Keratinocyte (primary cell): ENCODE data around the gene MAN2A2. TPM values are rescaled to one million over a fixed set of nuclear protein-coding genes. Genes with fewer than 3 reads are reported as not detected.

Experiments
- DNase-seq: peaks from one replicate; pipeline ENCODE4 v3.0.0-alpha.2; 2011; ENCODE audit warnings: low read depth, missing footprints, low spot score
- FAIRE-seq: peaks from 2 replicates; lab custom pipeline; 2011; peaks lifted over from hg19 to GRCh38; lab: Jason Lieb, UNC
- H2AFZ ChIP-seq: 2 replicates; pipeline ENCODE4 v1.6.0; 2012; ENCODE audit warnings: low read length, control low read depth, inconsistent platforms; ENCODE audit not compliant: control insufficient read depth
- H3K27ac ChIP-seq: 2 replicates; pipeline ENCODE4 v1.5.1; 2011; ENCODE audit warnings: low read length; ENCODE audit not compliant: control insufficient read depth, insufficient read depth
- H3K27me3 ChIP-seq: 3 replicates; pipeline ENCODE4 v1.6.0; 2011; ENCODE audit warnings: low read length; ENCODE audit not compliant: control insufficient read depth, insufficient read depth; ENCODE audit errors: extremely low read depth
- H3K36me3 ChIP-seq, 2 experiments: 2 replicates in 1 of 2; 3 replicates in 1 of 2; pipeline ENCODE4 v1.5.1; 2011; ENCODE audit warnings: low read length in 2 of 2, mild to moderate bottlenecking in 1 of 2; ENCODE audit not compliant: control insufficient read depth in 2 of 2, insufficient read depth in 2 of 2; ENCODE audit errors: extremely low read depth in 1 of 2
- H3K4me1 ChIP-seq: 3 replicates; pipeline ENCODE4 v1.5.1; 2011; ENCODE audit warnings: low read length; ENCODE audit not compliant: control insufficient read depth, insufficient read depth; ENCODE audit errors: extremely low read depth
- H3K4me2 ChIP-seq: 3 replicates; pipeline ENCODE4 v1.6.0; 2011; ENCODE audit warnings: low read depth, low read length; ENCODE audit not compliant: control insufficient read depth, insufficient read depth; ENCODE audit errors: extremely low read depth
- H3K4me3 ChIP-seq, 3 experiments: fragments of 200-600 bp in 1 of 3; sonication (generic) in 1 of 3; 2 replicates in 2 of 3; 3 replicates in 1 of 3; pipeline ENCODE4 v1.5.1; 2011 to 2016; ENCODE audit warnings: low read length in 3 of 3, mild to moderate bottlenecking in 3 of 3, control low read depth in 2 of 3, inconsistent platforms in 1 of 3, low read depth in 1 of 3, mixed read lengths in 1 of 3, mixed run types in 1 of 3, moderate library complexity in 1 of 3; ENCODE audit not compliant: control insufficient read depth in 2 of 3, insufficient read depth in 2 of 3; ENCODE audit errors: extremely low read depth in 1 of 3
- H3K79me2 ChIP-seq: 2 replicates; pipeline ENCODE4 v1.6.0; 2012; ENCODE audit warnings: low read length; ENCODE audit not compliant: control insufficient read depth, insufficient read depth
- H3K9ac ChIP-seq: 3 replicates; pipeline ENCODE4 v1.6.0; 2011; ENCODE audit warnings: low read length; ENCODE audit not compliant: control insufficient read depth, insufficient read depth; ENCODE audit errors: extremely low read depth
- H3K9me1 ChIP-seq: 3 replicates; pipeline ENCODE4 v1.6.0; 2011; ENCODE audit warnings: low read length; ENCODE audit not compliant: control insufficient read depth, insufficient read depth; ENCODE audit errors: extremely low read depth
- H3K9me3 ChIP-seq: 2 replicates; pipeline ENCODE4 v1.5.1; 2012; ENCODE audit warnings: low read depth, low read length; ENCODE audit not compliant: control insufficient read depth
- H4K20me1 ChIP-seq: 3 replicates; pipeline ENCODE4 v1.6.0; 2011; ENCODE audit warnings: low read length; ENCODE audit not compliant: control insufficient read depth, insufficient read depth; ENCODE audit errors: extremely low read depth
- CTCF ChIP-seq, 3 experiments: IDR thresholded peaks in 1 of 3; conservative IDR thresholded peaks in 1 of 3; optimal IDR thresholded peaks in 1 of 3; 2 replicates in 2 of 3; 3 replicates in 1 of 3; pipeline versions ENCODE3 to v1.5.1; 2011; ENCODE audit warnings: low read length in 3 of 3, mild to moderate bottlenecking in 3 of 3, moderate library complexity in 2 of 3, control low read depth in 1 of 3, inconsistent platforms in 1 of 3; ENCODE audit not compliant: insufficient read depth in 2 of 3; ENCODE audit errors: extremely low read depth in 1 of 3
- EZH2 ChIP-seq: IDR thresholded peaks from one replicate; pipeline ENCODE4 v1.6.1; 2012; ENCODE audit warnings: inconsistent platforms, mild to moderate bottlenecking, low read length, moderate library complexity
- dilution Hi-C: fragments of 300-500 bp; cut with MboI; formaldehyde crosslinking; loops from one replicate; pipeline ENCODE4 v1.7.0; 2020; ENCODE audit warnings: low sequenced_read_pairs; ENCODE audit not compliant: extremely low pct_ligation_motif_present
- polyA plus RNA-seq, 5 experiments: library from polyadenylated mRNA; depleted of rRNA in 3 of 5; stranded (reverse) in 3 of 5; stranded (forward) in 1 of 5; unstranded in 1 of 5; fragments of >200 nt; gene quantifications; 1 replicate in 1 of 5; 2 replicates in 3 of 5; 3 replicates in 1 of 5; pipeline versions ENCODE4 v1.2.1 to v1.2.3, GENCODE V29; 2011 to 2012; ENCODE audit warnings: missing spikeins in 2 of 5, low read depth in 1 of 5, low replicate concordance in 1 of 5

MAN2A2 gene
- polyA plus RNA-seq, 1 donor (not counting 4 experiments of a cell fraction or from before 2014, with no cell fraction given), result 6.6 TPM

GRCh38 chr15:90939756-90940155 lies 36.7 kb downstream of the MAN2A2 start:
- Histone ChIP-seq H3K4me1 (peaks cover 11% of the 10 kb centered on the region), H3K27ac (no peak overlapping the region), H3K36me3 (peaks cover 36 to 43% of the 10 kb centered on the region in 2 experiments), H2AFZ (no peak overlapping the region), H3K9me3 (no peaks in the 10 kb centered on the region), H3K4me3 (no peak overlapping the region), H4K20me1 (no peaks in the 10 kb centered on the region), H3K27me3 (no peaks in the 10 kb centered on the region), H3K9ac (no peak overlapping the region), H3K4me2 (no peak overlapping the region), H3K9me1 (no peaks in the 10 kb centered on the region), H3K79me2 (peaks cover 21% of the 10 kb centered on the region)
- dilution Hi-C loops, result no loop called here
- DNase-seq (no peak), FAIRE-seq (no peak)
- TF ChIP-seq EZH2, result no peak
- no peak for TF ChIP-seq CTCF (optimal IDR thresholded peaks at IDR 0.05 in 1 of 3, IDR thresholded peaks at IDR 0.05 in 1 of 3, conservative IDR thresholded peaks at IDR 0.05 in 1 of 3; ENCODE audit: extremely low read depth in 1 of 3, insufficient read depth in 2 of 3, low read length in 3 of 3)

- peaks cover 13% of the 10 kb centered on the region for H3K79me2 ChIP-seq
These were observed 37.9 kb downstream of the MAN2A2 start for GRCh38 chr15:90941038-90941437.

More at GRCh38 chr15:90941038-90941437, 37.9 kb downstream of the MAN2A2 start:
- no peak overlapping the region for H3K4me3 ChIP-seq
- H3K4me2 ChIP-seq, result no peak overlapping the region
- TF ChIP-seq CTCF (optimal IDR thresholded peaks at IDR 0.05 in 1 of 3, IDR thresholded peaks at IDR 0.05 in 1 of 3, conservative IDR thresholded peaks at IDR 0.05 in 1 of 3; ENCODE audit: extremely low read depth in 1 of 3, insufficient read depth in 2 of 3, low read length in 3 of 3), result no peak
- no peak for TF ChIP-seq EZH2
- H3K9me3 ChIP-seq, result no peaks in the 10 kb centered on the region
- peaks cover 7% of the 10 kb centered on the region for H3K4me1 ChIP-seq
- H3K27me3 ChIP-seq, result no peaks in the 10 kb centered on the region
- DNase-seq (no peak), FAIRE-seq (no peak)
- H3K36me3 ChIP-seq, result peaks cover 38 to 47% of the 10 kb centered on the region in 2 experiments
- H3K9me1 ChIP-seq, result no peaks in the 10 kb centered on the region
- H2AFZ ChIP-seq, result no peak overlapping the region
- no peaks in the 10 kb centered on the region for H4K20me1 ChIP-seq
- no peak overlapping the region for H3K9ac ChIP-seq
- dilution Hi-C loops, result no loop called here
- H3K27ac ChIP-seq, result no peak overlapping the region
